Activated CD4-positive, alpha-beta T cell treated with anti-CD3 and anti-CD28 coated beads, Interleukin-2, amount 50 U/mL, for 4 hours (primary cell): ENCODE results near the gene ATP6AP2.
"Not testable (repeated sequence)": the region's sequence is repeated elsewhere in the genome, so short reads cannot be mapped to it uniquely, and the experiment has no call there.

Experiments
- DNase-seq, 2 experiments: peaks; one replicate each; pipeline ENCODE4 v3.0.0-alpha.2; 2020

Gene ATP6AP2, protein sequence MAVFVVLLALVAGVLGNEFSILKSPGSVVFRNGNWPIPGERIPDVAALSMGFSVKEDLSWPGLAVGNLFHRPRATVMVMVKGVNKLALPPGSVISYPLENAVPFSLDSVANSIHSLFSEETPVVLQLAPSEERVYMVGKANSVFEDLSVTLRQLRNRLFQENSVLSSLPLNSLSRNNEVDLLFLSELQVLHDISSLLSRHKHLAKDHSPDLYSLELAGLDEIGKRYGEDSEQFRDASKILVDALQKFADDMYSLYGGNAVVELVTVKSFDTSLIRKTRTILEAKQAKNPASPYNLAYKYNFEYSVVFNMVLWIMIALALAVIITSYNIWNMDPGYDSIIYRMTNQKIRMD

DNA sequence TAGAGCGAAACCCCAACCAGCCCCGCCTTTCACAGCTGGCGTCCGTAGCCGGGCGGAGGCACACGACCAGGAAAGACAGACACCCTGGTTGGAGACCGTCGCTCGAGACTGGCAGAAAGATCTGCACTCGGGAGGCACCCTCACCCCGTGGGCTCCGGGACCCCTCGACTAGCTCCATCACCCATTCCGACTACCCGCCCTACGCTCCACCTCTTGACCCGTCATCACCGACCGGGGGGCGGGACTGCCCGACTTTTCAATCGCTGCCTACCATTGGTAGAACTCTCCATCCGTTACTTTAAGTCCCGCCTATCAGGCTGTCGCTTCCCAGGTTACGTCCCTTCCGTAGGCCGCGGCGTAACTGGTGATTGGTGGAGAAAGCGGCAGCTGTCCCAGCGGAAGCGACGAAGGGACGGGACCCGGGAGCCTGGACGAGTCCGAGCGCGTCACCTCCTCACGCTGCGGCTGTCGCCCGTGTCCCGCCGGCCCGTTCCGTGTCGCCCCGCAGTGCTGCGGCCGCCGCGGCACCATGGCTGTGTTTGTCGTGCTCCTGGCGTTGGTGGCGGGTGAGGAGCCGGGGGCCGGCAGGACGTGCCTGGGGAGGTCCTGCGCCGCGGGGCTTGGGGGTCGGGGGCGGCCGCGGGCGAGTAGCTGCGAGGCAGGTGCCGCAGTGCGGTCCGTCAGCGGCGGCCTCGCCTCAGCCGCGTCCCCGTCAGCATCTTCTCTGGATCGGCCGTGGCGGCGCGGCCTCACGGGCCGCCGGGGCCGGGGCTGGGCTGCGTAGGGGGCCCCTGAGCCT lies at the start of gene ATP6AP2:
Gene ATP6AP2, plus strand, starts transcription at position 434 of the 799 bp plus-strand sequence. Its CDS starts 96 bp downstream, at position 530.
- peak; percentile 82 for DNase-seq

DNA sequence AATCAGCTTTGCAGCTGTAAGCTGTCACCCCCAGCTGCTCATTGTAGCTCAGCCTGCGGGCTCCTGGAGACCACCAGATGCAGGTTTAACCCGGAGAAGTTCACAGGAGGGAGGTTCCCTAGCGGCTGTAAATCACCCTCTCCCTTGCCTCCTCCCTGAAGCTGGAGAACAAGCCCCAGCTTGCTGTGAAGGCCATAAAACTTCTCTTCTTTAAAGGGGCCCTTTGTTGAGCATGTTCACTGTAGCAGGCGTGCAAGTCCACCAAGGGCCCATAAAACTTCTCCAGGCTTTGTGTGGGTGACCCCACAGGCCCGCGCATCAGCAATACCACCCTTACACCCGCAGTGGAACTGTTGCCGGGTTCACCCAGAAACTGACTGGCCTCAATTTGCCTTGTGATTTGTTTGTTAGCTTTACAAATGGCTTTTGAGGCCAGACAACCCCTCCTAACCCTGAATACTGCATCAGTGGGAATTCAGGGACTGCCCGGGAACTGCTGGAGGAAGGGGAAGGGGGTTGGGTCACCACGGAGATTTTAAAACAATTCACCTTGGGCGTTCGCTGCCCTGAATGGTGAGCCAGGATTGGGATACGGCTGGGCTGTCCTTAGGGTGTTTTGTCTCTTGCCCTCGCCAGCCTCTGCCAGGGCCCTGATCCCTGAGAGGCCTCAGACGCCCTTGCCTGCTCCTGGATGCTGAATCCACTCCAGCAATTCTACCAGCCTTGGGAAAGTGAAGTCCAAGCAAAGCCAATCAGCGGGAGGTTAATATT lies 49.5 kb upstream of the ATP6AP2 start:
- DNase-seq = no peak

DNA sequence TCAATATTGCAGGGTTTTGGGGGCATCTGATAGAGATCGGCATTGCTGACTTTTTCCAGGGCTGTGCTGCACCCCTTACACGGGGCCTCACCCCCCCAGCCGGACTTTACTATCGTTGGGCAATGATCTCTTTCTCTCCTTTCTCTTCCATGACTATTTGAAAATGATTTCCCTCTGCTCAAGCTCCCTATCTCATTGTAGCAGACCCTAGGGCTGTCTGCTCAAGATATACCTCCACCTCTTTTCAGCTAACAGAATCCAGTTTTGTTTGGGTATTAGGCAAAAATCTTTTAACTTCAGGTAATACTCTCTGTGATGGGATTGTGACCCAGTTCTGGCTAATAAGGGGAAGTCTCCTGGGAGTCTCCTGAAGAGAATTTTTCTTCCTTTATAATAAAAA lies 43.5 kb upstream of the ATP6AP2 start:
- DNase-seq = no peak

DNA sequence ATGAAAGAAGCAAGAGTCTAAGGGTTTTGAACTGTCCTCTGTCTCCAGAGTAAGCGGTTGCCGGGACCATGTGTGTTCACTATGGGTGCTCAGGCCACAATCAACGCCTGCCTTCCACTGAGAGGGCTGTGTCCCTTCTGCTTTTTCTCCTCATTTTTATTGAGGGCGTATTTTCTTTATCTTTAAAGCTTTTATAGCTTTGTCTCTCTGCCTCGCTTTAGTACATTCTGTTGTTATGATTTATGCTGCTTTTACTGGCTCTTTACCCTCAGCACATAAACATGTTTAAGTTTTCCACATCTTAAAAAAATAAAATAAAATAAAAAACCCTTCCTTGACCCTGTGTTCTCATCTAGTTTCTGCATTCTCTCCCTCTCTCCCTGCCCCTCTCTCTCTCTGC lies 42.4 kb upstream of the ATP6AP2 start:
- DNase-seq = no peak

DNA sequence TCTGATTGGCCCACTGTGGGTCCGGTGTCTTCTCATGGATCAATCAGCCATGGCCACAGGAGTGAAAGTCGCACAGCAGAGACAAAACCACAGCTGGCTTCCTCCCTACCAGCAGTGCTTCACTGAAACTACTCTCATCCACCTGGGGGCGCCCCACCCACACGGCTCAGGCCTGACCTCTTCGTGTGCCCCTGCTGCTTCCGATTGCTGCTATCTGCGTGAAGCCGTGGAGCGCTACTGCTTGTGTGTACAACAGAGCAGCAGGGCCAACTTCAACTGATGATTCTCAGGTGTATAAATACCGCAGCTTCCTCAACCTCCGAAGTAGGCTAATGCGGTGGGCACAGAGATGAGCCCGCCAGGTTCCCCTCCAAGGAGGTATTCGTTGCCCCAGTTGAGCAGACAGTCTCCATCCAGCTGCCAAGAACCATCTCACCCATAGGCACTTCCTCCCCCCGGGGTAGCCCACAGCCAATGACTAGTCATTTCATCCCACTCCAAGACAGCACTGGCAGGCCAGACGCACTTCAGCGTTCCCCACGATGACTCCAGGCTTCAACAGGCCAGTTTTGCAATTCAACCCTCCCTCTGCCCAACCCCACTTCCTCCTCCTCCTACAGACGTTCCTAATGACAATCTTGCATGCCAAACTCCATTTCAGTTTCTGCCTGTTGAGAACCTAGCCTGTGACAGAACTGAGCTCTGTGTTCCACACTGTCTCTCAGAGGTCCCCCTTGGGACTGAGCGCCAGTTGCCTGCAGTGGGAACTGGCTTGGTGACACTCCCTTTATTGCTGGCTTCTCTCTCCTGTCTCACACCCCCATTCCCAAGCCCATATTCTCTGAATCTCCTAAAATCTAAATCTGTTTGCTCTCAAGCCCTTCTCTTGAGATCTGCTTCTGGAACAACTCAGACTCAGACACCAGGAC lies 41.3 kb upstream of the ATP6AP2 start:
- peak; percentile 57 to 60 for DNase-seq

DNA sequence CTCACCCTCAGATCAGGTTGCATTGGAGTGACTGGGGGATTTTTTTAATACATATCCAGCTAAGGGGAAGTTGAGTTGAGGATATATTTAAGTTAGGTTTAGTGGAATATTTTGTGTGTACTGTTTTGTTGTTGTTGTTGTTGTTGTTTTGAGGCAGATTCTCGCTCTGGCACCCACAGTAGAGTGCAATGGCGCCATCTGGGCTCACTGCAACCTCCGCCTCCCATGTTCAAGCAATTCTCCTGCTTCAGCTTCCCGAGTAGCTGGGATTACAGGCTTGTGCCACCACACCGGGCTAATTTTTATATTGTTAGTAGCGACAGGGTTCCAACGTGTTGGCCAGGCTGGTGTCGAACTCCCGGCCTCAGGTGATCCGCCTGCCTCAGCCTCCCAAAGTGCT lies 38.6 kb upstream of the ATP6AP2 start:
- DNase-seq = no peak

DNA sequence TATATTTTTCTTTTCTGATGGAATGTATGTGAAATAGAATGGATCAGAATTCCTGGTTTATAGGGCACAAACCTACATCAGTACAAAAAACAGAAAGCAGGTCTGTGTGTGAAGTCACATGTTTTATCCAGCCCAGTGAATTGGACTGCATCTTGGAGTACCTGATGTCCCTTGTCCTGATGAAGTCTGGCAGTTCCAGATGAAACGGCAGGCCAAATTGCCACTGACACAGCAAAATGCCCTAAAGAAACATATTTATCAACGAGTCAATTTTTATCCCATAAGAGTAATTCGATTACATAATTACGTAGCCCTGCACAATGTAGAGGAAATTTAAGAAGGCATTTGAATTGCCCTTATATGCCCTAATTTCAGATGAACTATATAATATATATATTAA lies 37.8 kb upstream of the ATP6AP2 start:
- no peak for DNase-seq

DNA sequence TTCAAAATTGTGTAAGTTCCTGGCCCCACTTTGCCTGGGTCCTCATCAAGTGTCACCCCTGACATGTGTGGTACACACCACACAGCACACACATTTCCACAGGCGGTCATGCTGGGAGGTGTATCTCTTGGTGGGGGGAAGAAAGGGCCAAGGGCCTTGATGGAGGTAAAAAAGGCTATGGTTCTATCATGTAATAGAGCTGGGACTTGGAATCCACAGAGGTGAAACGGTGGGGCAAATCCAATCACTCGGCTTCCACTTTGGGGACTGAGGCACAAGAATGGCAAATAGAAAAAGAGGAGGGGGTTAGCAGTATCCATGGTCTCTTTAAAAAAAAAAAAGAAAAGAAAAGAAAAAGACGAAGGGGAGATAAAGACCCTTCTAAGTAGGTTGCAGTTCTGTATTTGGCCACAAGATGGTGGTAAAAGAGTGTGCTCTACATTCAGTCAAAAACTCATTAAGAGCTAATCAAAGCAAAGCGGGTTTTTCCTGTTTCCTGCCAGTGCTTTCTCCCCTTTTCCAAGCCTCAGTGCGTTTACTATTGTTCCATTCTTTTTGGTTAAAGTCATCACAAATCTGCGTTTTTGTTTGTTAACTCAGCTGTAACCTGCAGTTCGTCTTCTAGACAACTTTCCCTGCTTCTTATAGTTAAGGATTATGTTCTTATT lies 37.0 kb upstream of the ATP6AP2 start:
- no peak for DNase-seq

DNA sequence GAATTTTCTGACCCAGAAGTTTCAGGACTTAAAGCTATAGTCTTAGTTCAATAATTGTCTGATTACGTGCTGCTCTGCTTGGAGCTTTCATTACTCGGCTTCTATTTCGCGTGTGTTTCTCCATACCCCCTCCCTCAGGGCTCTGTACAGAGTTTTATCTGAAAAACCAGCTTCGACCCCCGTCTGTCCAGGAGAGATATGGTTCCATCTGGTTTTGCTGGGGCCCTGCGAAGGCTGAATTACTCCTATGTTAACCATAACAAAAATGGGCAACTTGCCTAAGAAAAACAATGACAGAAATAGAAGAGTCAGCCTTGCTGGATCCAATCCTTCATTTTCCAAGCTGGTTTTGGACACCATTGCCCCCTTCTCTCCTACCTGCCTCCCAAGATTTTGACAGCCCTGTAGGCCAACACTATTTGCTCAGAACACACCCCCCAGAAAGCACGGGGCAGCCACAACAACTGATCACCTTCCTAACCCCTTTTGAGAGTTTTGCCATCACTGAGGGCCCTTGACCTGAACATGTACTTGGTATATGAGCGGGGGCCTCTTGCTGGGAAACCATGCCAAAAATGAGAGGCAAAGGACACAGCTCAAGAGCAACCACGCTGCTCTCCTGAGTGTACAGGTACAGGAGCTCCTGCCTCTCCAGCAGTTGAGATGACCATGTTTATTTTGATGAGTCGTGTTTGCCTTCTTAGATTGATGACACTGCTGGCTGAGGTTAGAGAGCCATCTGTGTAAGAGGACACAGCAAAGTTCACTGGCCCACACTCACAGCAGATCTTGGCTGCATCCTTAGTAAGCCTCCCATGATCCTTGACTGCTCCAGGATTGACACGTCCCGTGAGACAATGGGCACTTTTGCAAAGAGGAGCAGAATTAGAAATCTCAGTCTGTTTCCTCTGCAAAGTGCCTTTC lies 36.2 kb upstream of the ATP6AP2 start:
- DNase-seq = no peak

DNA sequence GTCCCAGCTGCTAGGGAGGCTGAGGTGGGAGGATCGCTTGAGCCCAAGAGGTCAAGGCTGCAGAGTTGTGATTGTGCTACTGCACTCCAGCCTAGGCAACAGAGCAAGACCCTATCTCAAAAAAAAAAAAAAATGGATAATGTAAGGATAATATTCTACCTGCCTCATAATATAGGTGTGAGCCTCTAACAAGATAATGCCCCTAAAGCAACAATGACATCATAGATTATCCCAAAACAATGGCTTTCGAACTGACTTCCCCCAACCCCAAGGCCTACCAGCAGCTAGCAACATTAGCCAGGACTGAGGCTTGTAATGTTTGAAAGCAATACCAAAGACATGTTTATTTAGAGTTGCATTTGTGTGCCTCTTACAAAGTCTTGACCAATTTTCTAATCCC lies 33.9 kb upstream of the ATP6AP2 start:
- DNase-seq = no peak

DNA sequence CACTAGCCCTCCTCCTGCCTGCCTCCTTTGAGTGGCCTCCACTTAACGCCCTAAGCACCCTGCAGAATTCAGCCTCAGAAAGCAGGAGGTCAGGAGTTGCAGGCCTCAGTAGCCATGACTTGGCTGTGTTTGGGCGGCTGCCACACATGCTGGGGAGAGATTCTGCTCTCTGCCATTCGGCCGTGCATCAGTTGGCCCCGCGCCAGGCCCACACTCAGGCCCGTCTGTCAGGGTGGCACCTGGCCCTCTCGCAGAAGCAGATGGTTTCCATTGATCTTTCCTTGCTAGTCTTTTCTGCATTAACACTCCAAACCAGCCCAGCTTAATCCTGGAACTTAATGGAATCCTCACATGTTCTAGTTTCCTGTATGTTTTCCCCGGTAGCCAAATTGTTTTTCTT lies 30.7 kb upstream of the ATP6AP2 start:
- no peak for DNase-seq

DNA sequence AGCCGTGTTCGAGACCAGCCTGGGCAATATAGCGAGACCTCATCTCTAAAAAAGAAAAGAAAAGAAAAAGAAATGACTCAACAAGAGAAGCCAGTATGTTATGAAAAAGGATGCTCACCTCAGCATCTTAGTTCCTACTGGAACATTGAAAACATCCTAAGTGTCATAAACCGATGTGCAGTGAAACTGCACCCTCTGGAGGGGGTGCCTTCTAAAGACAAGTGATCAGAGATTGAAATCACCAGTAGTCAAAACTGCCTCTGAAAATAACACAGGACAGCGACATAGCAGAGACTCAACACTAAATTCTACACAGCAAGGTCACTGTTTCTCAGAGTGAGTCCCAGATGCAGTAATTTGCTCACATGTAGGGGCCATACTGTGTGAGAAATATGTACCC lies 28.0 kb upstream of the ATP6AP2 start:
- DNase-seq = no peak

DNA sequence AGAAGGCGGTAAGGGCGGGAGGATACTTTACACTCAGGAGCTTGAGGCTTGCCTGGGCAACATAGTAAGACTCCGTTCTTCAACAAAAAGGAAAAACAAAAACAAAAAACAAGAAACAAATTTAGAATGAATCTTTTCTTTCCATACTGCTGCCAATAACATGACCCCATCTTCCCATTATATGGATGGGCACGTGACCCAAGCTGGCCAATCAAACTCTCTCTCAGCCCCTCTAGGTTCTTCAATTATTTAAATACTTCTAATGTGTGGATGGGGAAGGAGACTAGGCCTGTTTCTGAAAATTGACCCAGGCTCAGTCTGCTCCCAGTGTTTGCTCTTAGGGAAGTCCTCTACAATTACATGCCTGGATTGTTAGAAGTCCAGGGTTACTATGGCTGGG lies 22.2 kb upstream of the ATP6AP2 start:
- no peak for DNase-seq

DNA sequence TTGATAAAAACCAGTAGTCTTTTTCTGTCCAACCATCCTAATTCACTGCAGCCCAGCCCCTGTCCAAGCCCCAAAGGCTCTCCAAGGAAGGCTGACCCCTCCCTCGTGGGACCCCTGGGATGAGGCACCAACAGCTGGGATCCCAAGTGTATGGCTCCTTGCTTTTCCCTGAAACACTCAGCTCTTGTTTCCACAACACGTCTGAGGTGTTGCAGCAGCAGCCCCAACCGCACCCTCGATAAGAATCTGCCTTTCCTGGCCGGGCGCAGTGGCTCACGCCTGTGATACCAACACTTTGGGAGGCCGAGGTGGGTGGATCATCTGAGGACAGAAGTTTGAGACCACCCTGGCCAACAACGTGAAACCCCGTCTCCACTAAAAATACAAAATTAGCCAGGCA lies 17.0 kb upstream of the ATP6AP2 start:
- no peak for DNase-seq

DNA sequence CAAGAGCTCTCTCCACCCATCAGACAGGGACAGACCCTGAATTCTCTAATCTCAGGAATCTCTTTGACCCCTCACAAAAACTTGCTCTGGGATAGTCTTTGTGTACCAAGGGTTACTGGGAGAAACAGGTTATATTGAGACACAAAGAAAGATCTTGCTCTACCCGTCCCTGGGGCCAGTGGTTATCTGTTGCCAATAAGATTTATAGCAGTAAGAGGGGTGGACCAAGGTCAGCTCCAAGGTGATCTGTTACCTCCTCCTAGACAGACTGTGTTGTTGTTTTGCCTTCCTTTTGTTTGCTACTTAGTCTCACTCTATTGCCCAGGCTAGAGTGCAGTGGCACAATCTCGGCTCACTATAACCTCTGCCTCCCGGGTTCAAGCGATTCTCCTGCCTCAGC lies 16.3 kb upstream of the ATP6AP2 start:
- no peak for DNase-seq

DNA sequence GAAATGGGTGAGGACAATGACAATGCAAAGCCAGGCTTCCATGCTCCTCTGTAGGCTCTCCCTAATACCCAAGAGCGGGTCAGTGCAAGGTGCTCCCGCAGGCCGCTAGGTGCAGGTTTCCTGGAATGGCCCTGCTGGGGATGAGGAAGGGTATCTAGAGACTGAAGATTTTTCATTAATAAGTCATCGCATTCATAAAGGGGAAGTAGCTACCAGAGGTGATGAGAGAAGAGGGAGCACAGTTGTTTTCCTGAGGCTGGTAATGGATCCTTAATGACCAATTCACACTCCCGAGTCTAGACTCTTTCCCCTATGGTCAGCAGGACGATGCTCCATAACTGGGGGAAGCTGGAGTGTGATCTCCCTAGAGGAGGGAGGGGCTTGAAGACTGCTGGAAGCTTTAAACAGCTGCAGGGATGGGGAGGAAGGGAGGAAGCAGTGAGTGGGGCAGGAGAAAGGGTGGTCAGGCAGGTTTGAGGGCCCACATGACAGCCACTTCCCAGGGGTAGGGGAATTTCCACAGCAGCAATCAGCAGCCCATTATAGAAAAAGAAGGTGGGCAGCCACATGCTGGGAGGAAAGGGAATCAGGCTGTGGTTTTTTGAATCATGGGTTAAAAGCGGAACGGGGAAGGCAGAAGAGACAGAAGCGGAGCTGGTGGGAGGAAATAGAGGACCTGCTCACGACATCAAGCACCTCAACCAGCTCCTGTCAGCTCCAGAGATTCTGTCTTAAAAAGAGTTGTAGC lies 10.2 kb upstream of the ATP6AP2 start:
- no peak for DNase-seq

DNA sequence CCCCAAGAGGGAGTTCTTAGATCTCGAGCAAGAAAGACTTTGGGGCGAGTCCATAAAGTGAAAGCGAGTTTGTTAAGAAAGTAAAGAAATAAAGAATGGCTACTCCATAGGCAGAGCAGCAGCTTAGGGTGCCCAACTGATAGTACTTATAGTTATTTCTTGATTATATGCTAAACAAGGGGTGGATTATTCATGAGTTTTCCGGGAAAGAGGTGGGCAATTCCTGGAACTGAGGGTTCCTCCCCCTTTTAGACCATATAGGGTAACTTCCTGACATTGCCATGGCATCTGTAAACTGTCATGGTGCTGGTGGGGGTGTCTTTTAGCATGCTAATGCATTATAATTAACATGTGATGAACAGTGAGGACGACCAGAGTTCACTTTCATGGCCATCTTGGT lies 9.6 kb upstream of the ATP6AP2 start:
- DNase-seq = peak; percentile 29 to 32

DNA sequence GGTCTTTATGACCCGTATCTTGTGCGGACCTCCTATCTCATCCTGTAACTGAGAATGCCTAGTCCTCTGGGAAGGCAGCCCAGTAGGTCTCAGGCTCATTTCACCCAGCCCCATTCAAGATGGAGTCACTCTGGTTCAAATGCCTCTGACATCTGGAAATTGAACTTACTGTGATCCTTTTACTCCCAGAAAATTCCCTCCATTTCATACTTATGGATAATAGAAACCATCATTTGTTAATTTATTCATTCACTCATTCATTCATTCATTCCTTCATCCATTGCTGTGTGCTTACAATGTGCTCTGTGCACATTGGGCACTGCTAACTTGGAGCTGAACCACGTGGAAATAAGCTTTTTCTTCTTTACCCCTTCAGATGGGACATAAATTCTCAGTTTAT lies 9.2 kb upstream of the ATP6AP2 start:
- no peak for DNase-seq

DNA sequence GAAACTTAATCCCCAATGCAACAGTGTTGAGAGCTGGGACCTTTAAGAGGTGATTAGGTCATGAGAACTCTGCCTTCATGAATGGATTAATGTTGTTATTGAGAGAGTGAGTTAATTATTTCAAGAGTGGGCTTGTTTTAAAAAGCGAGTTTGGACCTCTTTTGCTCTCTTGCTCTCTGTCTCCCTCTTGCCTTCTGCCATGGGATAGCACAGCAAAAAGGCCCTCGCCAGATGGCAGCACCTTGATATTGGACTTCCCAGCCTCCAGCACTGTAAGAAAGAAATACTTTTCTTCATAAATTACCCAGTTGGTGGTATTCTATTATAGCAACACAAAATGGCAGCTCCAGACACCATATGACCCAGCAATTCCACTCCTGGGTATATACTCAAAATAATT lies 7.0 kb upstream of the ATP6AP2 start:
- DNase-seq = peak; percentile 6

DNA sequence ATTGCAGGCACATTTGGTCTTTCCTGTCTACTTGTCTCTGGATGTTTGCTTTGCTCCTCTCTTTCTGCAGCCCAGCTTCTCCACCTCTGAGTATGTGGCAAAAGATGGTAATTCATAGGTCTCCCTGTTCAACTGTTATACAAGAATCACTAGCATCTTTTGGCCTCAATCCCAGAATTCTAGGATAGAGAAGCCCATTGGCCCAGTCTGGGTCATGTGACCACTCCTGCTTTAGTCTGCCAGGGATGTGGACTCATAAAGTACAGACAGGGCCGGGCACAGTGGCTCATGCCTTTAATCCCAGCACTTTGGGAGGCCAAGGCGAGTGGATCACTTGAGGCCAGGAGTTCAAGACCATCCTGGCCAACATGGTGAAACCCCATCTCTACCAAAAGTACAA lies 5.4 kb upstream of the ATP6AP2 start:
- not testable (repeated sequence) for DNase-seq
